NCI-H2081 treated with DMSO at 0.1 percent for 48 hours (cell line): ENCODE measurements around the gene KCNK13.
"Not testable (repeated sequence)": the region's sequence is repeated elsewhere in the genome, so short reads cannot be mapped to it uniquely, and the experiment has no call there.

Experiments
- DNase-seq: peaks from one replicate; lab custom pipeline; 2025; lab: John Stamatoyannopoulos, UW

The KCNK13 gene

DNA sequence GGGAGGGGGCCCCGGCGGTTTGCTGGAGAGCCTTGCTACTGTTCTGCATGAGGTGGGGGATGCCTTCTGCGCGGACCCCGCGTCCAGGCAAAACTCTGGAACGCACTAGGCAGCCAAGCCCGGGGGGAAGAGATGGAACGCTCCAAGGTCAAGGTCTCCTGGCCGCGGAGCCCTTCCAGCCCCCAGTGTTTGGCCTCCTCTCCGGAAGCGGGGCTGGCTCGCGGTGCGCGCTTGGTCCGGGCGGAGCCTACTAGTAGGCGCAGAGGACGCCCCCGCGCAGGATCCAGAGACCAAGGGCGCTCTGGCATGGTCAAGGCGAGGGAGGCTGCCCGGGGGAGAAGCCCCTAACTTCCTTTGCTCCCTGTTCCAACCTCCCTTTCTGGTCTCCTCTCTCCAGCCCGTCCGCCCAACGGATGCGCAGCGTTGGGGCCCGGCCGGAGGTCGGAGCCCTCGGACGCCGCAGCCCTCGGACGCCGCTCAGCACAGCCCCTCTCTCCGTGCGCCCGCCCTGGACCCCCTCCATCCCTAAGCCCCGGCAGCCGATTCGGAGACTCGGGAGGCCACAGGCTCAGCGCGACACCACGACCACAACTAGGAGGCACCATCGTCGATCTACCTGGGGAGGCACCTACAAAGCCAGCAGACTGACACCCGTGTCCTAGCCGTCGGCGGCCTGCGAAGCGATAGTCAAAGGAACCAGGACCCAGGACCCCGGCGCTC lies 669 bp upstream of the KCNK13 start:
- no peak for DNase-seq

DNA sequence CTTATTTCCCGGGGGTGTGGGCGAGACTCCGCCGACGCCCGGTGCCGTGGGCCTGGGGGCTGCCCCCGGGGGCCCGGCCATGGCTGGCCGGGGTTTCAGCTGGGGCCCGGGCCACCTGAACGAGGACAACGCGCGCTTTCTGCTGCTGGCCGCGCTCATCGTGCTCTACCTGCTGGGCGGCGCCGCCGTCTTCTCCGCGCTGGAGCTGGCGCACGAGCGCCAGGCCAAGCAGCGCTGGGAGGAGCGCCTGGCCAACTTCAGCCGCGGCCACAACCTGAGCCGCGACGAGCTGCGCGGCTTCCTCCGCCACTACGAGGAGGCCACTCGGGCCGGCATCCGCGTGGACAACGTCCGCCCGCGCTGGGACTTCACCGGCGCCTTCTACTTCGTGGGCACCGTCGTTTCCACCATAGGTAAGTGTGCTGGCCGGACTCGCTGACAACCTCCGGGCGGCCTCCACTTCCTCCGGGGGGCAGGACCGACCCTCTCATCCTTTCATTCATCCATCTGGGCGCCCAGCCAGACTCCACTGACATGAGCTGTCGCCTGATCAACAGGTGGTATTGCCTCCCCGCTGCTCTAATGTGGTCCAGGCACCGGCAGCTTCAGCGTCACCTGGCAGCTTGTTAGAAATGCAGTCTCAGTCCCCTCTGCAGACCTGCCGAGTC lies 467 bp downstream of the KCNK13 start:
- peak; percentile 17 for DNase-seq

DNA sequence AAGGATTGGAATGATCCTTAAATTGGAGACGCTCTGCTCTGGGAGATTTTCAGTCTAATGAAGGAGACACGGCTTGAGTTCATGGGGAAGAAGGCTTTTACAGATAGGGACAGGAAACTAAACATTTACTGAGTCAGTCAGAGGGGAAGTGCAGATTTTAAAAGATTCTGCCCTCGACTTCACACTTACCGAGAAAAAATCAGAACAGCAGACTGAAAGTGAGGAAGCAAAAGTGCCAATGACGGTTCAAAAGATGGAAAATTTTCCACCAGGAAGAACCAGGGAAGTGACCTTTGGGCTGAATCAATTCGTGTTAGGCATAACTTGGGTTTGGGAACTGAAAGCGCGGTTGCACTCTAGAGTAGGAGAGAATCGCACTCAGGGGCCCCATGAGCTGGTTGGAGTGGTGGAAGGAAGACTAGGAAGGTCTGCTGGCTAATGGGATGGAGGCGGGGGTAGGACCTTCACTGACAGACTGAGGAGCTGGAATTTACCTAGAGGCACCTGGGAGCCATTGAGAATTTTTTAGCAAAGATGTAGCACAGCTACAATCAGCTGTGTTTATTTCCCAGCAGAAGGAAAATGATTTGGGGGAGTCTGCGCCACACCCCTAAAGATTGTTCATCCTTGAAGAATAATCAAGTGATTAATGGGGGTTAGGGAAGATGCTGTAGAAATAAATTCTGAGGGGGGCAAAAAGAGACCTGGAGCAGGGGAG lies 1.2 kb downstream of the KCNK13 start:
- no peak for DNase-seq

DNA sequence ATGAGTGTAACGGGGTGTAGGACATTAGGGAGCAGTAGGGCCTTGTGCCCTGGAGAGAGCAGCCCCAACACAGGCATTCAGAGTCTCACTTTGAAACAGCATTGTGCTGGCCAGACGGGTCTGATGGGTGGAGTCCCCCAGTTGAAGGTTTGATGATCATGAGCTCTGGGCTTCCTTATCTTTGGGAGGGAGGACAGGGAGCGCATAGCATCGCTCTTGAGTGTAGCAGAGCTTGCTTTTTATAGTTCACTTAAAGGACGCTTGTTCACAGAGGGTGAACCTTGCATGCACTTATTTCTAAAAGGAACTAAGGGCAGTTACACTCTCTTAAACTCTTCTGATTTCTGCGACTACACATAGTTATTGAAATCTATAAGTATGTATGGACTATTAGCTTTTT lies 10.6 kb downstream of the KCNK13 start:
- no peak for DNase-seq

DNA sequence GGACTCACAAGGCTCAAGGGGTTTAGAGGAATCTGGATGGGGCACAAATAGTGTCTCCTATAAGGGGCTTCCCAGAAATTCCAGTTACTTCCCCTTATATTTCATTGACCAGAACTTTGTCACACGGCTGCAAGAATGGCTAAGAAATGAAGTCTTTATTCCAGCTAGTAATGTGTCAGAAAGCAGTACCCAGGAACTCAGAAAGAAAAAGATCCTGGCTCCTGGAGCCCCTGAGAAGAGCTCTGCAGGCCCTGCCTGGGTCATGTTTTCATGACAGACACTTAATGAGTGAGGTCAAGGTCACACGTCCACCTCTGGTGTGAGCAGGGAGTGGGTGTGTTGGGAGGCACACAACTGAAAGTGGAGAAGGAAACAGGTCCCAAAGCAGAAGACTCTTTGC lies 17.8 kb downstream of the KCNK13 start:
- no peak for DNase-seq

DNA sequence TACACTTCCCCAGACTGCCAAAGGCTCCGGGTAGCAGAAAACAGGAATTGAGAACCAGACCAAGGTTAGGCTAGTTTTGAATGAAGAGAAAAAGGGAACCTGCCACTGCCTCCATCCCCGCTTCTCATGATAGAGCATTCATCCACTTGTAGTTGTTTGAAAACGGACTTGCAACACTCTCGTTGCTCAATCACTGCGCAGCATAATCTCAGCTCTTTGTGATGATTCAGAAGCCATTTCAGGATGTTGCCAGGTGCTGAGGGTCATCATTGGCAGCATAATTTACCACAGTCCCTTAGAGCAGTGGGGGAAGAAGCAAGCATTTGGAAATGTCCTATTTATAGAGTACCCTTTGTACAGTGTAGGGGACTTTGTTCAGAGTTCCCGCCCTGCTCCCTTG lies 25.6 kb downstream of the KCNK13 start:
- no peak for DNase-seq

DNA sequence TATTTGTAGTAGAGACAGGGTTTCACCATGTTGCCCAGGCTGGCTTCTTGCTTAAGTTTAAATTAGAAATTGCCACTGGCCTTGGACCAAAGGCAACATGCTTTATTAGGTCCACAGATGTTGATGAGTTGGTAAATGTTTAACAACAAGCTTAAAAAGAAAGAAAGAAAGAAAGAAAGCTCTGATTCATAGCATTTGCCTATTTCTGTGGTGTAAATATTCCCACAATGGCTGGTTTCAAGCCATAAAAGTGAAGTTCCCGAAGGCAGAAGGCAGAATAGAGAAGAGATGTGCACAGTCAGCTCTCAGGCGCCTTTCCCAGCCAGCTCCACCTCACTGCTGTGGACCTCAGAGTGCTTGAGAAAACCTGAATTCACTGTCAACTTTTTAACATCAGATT lies 26.4 kb downstream of the KCNK13 start:
- DNase-seq: no peak

DNA sequence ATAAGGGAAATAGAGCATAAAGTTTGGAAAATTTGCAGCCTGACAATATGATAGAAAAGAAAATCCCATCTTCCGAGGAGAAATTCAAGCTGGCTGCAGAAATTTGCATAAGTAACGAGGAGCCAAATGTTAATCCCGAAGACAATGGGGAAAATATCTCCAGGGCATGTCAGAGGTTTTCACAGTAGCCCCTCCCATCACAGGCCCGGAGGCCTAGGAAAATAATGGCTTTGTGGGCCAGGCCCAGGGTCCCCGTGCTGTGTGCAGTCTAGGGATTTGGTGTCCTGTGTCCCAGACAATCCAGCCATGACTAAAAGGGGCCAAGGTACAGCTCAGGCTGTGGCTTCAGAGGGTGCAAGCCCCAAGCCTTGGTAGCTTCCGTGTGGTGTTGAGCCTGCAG lies 27.7 kb downstream of the KCNK13 start:
- not testable (repeated sequence) for DNase-seq

DNA sequence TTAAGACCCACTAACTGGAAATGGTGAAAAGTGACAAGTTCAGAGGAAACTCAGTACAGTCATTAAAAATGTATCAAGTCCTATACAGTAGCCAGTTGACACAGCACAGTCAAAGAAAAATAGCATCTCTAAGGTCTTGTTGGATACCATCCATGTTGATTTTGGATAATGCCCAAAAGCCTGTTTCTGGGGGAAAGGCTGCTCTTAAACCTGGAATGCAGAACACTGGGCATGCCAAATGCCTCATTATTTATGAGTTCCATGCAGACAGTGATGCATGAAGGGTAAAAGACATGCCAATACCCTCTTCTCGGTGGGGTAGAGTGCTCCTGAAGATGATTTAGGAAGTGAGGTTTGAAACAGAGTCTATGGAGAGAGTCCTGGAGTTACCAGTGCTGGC lies 29.6 kb downstream of the KCNK13 start:
- DNase-seq: no peak

DNA sequence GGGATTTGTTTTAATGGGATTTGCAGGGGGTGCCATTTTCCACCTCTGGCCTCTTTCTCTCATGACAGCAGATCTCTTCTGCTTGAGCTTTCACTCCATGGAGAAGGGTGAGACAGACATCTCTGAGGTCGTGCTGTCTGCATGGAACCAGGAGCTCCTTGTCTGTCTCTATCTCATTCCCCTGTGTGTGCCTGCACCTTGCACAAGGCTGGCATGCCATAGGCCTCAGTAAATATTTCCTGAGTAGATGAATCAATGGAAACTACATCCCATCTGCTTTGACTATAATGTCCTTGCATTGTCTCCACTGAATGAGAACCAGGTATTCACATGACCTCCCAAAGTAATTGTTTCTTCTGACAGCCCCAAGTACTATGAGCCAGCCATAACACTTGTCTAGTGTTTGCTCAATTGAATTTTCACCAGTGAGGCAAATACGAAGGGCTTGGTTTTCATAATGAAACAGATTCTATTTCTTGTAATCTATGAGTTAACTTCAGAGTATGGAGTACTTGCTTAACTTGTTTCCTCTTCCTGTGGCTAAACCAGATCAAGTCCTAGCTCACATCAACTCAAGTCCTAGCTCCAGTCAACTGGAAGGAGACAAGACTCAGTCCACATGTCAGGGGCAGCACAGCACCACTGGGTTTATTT lies 32.3 kb downstream of the KCNK13 start:
- DNase-seq: no peak

DNA sequence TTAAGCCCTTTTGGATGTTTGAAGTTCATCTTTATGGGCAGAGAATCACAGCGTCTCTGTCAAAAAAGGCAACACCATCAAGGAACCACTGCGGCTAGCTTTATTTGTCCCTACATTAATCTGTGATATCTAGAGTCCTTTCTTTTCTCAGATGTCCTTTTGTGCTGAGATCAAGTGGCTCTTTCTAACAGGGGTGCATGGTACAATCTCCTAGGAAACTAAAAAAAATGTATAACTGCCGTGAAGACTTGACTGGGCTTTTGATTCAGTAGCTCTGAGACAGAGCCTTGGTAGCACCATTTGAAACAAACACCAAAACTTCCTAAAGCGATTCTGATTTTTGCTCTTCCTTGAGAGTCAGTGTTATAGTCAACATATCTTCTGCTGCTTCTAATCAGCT lies 33.3 kb downstream of the KCNK13 start:
- no peak for DNase-seq

DNA sequence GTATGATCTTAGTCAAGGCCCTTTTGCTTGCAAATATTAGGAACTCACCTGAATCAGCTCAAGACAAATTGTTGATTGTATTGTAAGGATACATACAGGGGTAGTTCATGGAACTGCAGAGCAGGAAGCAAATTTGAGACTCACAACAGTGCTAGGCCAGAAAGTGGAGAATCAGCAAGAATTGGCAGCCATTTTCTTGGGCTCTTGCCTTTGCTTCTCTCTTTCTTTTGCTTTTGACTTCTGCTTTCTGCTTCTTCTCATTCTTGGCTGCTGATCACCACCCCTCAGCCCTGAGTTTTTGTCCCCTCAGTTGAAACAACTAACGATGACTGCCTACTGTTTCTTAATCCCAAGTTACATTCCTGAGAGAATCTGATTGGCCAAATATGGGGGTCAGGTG lies 34.8 kb downstream of the KCNK13 start:
- no peak for DNase-seq

DNA sequence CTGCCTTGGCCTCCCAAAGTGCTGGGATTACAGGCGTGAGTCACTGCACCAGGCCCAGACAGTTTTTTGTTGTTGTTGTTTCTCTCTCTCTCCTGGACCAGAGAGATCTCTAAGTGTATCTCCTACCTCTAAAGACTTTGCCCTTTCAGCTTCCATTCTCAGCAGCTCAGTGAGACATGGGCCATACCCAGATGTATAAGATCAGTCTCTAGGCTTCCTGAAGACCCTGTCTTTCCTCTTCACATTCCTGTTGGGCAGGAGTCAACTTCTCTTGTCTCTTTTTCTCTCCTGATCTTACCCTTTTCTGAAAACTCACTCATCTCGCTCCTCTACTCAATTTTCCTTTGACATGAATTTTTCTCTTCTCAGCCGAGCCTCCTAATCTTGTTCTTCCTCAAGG lies 42.0 kb downstream of the KCNK13 start:
- no peak for DNase-seq

DNA sequence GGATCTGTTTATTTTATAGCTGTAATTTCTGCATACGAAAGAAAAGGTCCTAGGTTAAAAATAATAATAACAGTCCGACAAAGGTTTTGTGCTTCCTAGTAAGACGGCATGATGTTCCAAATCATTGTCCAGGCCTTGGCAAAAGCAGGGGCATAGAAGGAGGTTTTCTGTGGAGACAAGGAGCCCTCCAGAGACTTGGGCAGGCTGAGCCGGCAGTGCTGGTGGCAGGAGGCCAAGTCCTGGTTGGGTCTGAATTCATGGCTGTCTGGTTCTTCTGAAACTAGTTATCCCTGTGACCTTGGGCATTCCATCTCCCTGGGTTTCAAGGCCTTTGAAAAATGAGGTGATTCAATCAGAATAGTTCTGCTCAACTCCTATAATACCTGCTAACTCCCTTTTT lies 44.0 kb downstream of the KCNK13 start:
- DNase-seq: no peak

DNA sequence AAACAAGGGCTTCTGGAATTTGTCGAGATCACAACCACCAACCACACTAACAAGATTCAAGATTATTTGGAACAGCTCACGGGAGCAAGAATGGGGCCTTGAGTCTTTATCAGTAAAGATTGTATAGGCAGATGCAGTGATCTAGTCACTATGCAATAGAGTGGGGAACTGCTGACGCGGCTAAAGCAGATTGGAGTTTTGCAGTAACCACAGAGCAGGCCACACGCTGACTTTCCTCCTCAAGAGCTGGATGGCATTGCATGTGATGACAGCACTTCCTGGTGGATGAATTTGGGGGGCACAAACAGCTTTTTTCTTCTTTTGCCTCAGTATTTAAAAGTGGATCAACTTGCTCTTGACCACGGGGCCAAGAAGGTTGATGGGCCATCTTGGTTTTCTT lies 46.0 kb downstream of the KCNK13 start:
- no peak for DNase-seq

DNA sequence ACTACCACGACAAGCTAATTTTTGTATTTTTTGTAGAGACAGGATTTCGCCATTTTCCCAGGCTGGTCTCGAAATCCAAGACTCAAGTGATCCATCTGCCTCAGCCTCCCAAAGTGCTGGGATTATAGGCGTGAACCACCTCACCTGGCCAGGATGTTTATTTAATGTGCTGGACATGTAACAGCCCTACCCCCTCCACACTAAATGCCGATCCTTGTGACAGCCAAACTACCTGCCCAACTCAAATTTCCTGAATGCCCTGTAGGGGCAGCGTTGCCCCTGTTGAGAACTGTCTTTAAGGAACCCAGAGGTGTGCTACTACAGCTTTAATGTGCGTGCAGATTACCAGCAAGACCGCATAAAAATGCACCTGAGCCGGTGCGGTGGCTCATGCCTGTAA lies 48.1 kb downstream of the KCNK13 start:
- no peak for DNase-seq

DNA sequence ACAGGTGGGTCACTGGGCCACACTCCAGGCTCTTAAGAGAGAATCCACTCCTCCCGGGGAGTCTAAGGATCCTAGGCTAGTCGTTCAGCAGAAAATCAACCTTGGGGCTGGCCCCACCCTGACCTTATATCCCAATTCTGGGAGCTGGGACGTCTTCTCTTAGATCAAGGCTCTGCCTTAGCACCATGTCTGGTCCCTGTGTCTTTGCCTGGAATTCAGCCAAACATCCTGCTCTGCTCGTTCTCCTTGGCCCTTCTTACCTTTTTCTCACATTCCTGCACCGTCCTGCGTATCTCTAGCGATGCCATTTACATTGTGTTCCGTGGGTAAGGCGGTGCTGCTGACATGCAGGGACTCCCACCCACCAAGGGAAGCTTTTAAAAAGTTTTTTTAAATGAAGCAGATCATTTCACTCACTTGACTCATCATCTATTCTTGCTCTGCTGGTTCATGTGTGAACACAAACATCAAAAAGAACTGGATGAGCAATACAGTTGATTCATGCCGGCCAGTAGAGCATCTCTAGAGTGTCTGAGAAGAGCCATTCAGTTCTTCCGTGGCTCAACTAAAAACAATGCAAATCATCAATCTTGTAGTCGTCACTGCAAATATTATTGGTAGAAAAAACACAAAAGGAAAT lies 50.2 kb downstream of the KCNK13 start:
- no peak for DNase-seq

DNA sequence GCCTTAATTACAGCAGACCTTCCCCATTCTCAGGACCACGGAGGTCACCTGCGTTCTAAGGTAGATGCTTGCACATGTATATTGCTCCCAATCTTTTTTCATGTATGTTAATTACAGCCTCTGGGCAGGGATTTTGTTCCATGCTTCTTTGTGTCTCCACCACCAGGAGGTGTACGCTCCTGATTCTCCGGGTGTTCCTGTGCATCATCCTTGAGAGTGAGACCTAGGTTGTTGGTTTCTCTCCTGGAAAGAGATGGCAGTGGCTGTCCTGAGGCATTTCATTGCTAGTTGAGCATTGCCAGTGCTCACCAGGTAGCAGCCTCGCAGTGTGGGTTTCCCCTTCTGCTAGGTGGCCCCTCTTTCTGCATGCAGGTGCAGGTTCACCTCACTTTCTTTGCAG lies 52.8 kb downstream of the KCNK13 start:
- no peak for DNase-seq

DNA sequence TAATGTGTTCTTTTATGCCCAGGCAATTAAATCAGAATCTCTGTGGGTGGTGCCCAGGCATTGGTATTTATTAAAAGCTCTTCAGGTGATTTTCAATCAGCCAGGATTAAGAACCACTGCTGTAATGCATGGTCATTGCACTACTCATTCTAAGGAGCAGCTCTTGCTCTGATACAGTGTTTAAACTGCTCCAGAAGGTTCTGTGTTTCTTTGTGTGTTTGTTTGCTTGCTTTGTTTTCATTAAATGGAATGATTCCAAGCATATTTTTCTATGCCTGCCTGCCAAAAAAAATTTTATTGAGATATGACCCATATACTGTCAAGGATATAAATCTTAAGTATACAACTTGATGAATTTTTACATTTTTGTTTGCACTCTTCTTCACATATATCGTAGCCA lies 54.0 kb downstream of the KCNK13 start:
- DNase-seq: no peak

DNA sequence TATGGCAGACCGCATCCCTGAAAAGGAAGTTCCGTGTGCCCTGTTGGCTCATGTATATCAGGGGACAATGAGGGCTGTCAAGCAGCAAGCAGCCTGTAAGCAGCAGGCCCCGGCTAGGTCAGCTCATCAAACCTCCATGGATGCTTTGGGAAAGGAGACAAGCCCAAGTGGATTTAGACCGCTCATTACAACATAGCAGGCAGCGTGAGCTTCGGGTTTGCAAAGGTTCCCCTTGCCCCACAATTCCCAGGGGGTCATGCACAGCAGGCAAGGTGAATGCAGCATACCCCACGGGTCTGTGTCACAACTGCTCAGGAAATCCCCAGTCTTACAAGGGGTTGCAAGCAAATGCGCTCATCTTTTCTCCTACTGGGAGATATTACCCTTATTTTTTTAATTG lies 54.6 kb downstream of the KCNK13 start:
- DNase-seq: no peak

DNA sequence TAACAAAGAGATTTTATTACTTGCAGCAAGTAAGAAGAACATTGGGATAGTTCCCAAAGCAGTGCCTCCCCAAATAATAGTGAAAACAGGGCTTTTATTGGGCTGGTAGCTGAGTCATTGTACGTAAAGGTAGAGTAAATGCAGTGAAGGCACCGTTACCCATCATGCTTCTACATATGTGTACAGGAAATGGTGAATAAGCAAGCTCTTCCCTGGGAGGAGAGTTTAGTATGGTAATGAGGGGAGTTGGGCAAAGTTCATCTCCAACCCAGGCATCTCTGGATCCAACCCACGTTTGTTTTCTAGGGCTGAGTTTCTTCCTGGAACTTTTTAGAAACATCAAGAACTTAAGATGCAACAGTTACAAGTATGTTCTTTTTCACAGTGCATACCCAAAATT lies 56.2 kb downstream of the KCNK13 start:
- no peak for DNase-seq

DNA sequence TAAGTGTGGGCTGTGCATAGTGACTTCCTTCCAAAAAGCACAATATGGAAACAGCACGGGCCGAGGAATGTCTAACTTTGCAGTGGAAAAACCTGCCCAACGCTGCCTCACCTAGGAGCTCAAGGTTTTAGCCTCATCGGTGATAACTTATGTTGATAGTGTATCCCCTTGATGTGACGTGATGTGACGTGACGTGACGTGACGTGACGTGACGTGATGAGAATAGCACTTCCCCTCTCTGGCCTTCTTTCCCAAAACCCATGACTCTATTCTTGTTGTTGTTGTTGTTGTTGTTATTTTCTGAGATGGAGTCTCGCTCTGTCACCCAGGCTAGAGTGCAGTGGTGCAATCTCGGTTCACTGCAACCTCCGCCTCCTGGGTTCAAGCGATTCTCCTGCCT lies 64.5 kb downstream of the KCNK13 start:
- DNase-seq: no peak
